Thyroid gland (tissue), 4 donors: ENCODE data around the gene SYNDIG1L.

Experiments
- POLR2A ChIP-seq, 2 donors: fragments of 450-650 bp; IDR thresholded peaks; one replicate each; pipeline ENCODE4 v1.6.1; 2017; ENCODE audit warnings: antibody characterized with exemption in 2 of 2, mild to moderate bottlenecking in 2 of 2, moderate library complexity in 1 of 2
- TF ChIP-seq, protein P1 (sequence below), 6 experiments: fragments of 200-600 bp in 3 of 6; fragments of 450-650 bp in 3 of 6; sonication (generic) in 3 of 6; IDR thresholded peaks; one replicate each; pipeline ENCODE4 v1.5.1; 2016 to 2019; ENCODE audit warnings: antibody characterized with exemption in 6 of 6, mild to moderate bottlenecking in 2 of 6, inconsistent platforms in 1 of 6, moderate library complexity in 1 of 6

DNA sequence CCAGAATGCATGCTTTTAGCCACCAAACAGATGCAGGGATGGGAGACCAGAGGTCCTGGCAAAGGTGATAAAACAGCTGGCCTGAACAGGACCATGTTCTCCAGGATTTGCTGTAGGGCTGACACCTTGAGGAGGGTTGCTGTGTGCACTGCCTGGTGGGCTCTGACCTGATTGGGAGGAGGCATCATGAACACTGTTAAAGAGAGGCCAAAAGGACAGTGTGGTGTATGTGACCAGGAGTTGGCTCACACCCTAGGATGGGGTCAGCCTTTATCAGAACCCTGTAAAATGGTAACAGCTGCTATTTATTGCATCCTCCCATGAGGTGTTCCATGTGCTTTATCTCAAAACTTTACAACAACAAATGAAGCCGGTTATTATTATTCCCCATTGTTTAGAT is 8.8 kb downstream of the SYNDIG1L start:
- TF ChIP-seq POLR2A (IDR thresholded peaks at IDR 0.05), result no peak
- TF ChIP-seq, protein P1, sequence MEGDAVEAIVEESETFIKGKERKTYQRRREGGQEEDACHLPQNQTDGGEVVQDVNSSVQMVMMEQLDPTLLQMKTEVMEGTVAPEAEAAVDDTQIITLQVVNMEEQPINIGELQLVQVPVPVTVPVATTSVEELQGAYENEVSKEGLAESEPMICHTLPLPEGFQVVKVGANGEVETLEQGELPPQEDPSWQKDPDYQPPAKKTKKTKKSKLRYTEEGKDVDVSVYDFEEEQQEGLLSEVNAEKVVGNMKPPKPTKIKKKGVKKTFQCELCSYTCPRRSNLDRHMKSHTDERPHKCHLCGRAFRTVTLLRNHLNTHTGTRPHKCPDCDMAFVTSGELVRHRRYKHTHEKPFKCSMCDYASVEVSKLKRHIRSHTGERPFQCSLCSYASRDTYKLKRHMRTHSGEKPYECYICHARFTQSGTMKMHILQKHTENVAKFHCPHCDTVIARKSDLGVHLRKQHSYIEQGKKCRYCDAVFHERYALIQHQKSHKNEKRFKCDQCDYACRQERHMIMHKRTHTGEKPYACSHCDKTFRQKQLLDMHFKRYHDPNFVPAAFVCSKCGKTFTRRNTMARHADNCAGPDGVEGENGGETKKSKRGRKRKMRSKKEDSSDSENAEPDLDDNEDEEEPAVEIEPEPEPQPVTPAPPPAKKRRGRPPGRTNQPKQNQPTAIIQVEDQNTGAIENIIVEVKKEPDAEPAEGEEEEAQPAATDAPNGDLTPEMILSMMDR (IDR thresholded peaks at IDR 0.05), result no peak
